ENCODE measurements around the gene CALCB.

CALCB gene

GRCh38 chr11:15074206-15075161 lies 1.1 kb downstream of the CALCB start:
- peak; percentile 84 to 87 for DNase-seq

- no peak for DNase-seq
These were observed 1.8 kb downstream of the CALCB start for GRCh38 chr11:15075162-15075526.

DNA sequence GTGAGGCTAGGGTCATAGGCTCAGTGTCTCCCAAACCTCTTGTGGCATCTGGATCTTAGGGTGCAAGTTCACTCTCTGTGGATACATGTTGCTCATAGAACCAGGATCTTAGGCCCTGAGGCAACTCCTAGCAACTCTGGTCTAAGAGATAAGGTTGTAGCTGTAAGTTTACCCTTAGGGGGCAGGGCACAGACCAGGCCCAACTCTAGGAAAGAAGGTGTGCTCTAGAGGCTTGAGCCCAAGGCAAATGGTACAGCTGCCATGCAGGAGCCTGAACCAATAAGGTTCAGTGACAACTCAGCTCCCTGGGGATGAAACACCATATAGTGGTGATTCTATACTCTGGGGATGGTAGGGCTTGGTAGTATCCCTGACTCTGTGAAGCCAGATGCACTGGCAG lies 17.8 kb downstream of the CALCB start:
- no peak for DNase-seq

DNA sequence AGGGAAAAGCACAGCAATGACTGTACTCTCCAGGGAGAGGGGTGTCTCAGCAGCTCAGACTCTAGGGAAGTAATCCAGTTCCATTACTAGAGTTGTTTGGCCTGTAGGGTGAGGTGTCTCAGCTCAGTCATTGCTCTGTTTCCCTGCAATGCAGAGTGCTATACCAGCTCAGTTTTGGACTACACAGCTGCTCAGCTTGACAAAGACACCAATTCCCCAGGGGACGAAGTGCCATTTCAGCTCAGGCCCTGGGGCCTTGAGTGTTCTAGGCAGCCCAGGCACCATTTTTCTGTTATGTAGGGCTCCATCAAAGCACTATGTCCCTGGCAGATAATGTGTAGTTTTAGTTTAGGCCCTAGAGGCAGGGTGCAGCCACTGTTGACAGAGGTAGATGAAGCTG lies 18.2 kb downstream of the CALCB start:
- DNase-seq = no peak

DNA sequence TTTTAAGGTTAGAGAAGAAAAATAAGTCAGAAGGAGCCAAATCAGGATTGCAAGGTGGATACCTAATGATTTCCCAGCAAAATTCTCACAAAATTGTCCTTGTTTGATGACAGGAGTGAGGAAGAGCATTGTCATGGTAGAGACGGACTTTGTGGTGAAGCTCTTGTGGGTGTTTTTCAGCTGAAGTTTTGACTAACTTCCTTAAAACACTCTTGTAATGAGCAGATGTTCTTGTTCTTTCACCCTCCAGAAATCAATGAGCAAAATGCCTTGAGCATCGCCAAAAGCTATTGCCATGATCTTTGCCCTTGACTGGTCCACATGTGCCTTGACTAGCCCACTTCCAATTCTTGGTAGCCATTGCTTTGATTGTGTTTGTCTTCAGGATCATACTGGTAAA lies 20.0 kb downstream of the CALCB start:
- no peak for DNase-seq

GRCh38 chr11:15095736-15096228 lies 22.4 kb downstream of the CALCB start:
- DNase-seq = no peak

GRCh38 chr11:15097411-15097810 lies 24.0 kb downstream of the CALCB start:
- no peak for DNase-seq

- no peak for DNase-seq
These were observed 25.9 kb downstream of the CALCB start for GRCh38 chr11:15099267-15099666.

DNA sequence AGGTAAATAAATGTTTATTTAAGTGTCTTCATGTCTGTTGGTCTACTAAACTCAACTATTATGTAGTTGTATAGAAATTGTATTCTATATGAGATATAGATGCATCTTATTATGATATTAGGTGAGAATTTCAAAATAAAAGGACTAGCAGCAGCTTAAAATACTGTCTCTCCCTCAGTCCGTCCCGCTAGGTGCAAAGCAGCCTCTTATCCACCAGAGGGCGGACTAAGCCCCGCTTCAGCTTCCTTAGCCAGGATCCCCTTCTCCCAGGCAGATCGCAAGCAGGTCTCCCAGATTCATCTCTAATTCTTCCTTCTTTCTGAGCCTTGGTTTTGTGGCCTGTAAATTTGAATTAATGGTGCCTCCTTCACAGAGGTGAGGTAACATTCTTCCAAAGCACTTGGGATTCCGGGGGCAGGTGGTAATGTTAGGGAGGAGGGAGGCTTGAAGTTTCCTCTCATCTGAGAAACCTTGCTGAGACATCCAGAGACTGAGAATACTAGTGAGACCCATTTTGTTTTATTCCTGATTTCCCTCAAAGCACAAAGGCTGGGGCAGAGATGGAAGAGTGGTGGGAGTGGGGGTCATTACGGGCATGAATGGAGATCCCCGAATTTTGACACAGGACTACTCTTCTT lies 27.8 kb downstream of the CALCB start:
- DNase-seq = peak; percentile 43 to 62

DNA sequence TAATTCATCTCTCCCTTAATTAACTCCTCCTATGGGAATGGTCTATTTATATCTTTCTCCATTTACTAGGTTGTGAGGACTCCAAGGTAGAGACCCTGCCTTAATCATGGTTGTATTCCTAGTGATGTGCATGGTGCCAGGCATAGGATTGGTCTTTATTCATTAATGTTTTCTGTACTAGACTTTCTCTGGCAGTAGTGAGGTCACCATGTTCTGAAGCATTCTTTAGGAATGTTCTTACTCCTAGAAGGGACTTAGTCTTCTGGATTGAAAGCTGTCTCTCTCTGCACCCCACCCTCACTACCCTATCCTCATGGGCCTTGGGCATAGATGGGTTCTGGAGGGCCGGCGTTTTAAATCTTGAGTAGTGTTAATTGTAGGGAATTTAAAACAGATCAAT lies 30.8 kb downstream of the CALCB start:
- DNase-seq = no peak

- DNase-seq = no peak
These were observed 33.0 kb downstream of the CALCB start for GRCh38 chr11:15106201-15106965.

DNA sequence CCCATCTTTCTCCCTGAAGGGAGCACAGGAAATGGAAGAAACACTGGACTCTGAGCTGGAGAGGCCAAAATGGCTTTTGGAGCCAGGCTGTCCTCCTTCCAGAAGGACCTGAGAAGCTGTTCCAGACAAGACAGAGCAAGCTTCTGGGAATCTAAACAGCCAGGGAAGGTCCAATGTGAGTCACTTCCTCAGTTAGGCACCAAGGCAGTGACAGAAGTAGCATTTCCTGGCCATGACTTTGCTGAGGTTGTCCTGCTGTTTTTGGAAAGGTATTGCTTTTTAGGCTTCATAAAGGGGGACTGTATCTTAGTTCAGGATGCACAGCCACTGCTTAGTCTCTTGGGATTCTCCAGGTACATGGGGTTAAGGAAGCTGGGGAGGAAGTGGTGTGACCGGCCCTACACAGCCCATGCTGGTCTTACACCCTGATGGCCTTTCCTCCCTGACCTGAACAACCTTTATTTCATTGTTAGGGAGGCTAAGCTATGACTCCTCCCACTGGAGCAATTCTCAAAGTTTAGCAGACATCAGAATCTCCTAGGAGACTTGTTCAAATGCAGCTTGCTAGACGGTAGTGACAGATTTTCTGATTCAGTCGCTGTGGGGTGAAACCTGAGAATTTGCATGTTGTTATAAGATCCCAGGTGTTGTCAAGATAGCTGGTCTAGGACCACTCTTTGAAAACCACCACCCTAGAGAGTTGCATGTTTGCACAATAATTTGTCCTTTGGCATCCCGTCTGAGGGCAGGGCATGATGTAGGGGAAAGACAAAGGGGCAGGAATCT lies 34.5 kb downstream of the CALCB start:
- no peak for DNase-seq

DNA sequence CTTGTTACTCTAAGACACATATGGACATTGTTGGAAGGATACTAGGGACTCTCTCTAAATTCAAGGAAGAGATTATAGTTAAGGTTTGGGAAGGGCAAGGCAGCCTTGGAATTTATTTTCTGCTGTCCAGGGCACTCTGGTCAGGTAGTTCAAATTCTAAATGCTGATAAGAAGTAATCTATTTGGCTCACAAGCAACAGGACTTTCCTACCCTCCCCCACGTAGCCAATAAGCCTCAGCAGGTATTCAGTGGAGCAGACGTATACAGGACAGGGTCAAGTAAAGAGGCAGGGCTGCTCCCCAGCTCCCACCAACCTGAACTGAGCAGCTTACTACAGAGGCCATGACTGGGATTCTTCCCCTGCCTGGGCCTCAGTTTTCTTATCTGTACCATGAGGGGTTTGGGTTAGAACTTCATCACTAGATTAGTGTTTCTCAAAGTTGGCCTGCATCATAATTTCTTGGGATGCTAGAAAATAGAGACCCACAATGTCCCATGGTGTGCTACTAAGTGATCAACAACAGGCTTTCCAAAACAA lies 35.3 kb downstream of the CALCB start:
- DNase-seq = no peak

DNA sequence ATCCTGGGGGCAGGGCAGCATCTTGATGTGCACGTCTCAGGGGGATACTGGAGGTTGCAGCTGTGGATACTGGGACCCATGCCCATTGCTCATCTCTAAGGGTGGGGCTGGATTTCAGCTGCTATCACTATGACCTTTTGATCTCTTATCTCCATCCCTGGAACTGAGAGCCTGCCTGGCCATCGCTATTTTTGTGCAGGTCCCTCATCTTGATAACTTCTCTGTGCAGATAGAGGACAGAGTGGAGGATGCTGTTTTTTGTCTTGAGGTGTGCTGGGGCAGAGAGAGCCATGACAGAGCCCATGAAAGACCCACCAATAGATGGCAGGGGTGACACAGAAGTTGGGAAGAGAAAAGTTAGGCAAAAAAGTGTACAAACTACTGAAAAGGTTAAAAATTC lies 36.2 kb downstream of the CALCB start:
- no peak for DNase-seq

DNA sequence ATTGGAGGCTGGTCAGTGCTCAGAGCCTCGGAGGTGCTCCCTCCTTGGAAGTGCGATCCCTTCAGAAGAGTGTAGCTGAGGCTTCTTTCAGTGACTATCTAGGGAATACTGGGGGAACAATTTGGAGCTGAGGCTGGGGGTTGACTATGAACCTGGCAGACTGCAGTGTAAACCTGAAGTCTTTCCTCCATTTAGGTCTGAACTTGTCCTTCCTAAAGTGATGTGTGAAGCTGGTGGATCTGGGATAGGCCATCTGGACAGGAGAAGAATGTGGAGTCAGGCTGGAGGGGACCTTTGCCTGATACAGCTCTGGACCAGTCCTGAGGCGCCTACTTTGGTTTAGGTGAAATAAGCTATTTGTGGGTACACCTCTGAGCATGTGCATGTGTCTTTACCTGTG lies 37.8 kb downstream of the CALCB start:
- no peak for DNase-seq

- DNase-seq = no peak
These were observed 38.7 kb downstream of the CALCB start for GRCh38 chr11:15112131-15112541.

- DNase-seq = no peak
These were observed 40.0 kb downstream of the CALCB start for GRCh38 chr11:15113381-15113780.

GRCh38 chr11:15114501-15115475 lies 41.4 kb downstream of the CALCB start, which contains the start of gene INSC:
Gene INSC (plus strand): TSS chr11:15114923. CDS start chr11:15149175, 34,252 bp downstream.
- no peak for DNase-seq

DNA sequence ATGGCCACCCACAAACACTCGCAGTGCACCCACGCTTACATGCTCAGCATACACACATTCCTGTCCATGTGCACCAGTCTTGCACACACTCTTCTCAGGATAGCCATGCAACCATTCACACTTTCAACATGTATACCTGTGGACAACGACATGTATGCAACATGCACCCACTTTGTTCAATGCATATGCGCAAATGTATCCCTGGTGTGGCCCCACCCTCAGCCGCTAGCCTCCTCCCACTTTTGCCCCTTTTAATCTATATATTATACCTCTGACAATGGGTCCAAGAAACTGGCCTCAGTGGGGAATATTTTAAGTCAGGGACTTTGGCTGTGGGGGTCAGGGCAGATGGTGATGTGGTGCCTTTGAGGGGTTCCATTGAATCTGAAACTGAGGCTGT lies 42.3 kb downstream of the CALCB start:
- no peak for DNase-seq

GRCh38 chr11:15117751-15118150 lies 44.4 kb downstream of the CALCB start:
- no peak for DNase-seq

DNA sequence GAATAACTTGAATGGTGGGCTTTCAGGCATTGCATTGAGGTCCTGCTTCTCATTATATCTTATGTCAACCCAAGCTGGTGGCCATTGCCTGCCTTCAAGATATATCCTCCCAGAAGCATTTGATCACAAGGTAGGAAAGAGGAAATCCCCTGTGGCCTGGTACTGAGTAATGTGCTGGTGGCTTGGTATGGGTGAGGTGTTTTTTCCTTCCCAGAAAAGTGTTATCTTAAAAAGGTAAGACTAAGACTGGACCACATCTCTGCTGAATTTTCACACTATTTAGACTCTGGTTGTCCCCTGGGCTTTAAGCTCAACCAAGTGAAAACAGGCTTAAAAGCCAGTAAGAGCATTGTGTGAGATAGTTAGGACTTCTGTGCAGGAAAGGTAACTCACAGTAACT lies 45.0 kb downstream of the CALCB start:
- DNase-seq = no peak
